H1 (cell line): ENCODE measurements around the gene WFDC11. TPM values are rescaled to one million over a fixed set of nuclear protein-coding genes. Genes with fewer than 3 reads are reported as not detected.

Experiments used
- CTCF ChIA-PET: fragments of 300-600 bp; sonication (Branson Sonifier 250); formaldehyde crosslinking; loops from one replicate; lab custom pipeline; 2021; ENCODE audit not compliant: partially characterized antibody; lab: Charles Lee
- POLR2A ChIA-PET: fragments of 300-600 bp; sonication (Branson Sonifier 250); formaldehyde crosslinking; loops from one replicate; lab custom pipeline; 2021; ENCODE audit warnings: inconsistent platforms; ENCODE audit not compliant: partially characterized antibody; lab: Charles Lee
- DNase-seq, 2 experiments: peaks; one replicate each; pipeline versions ENCODE4 v3.0.0 to v3.0.0-alpha.2; 2010 to 2022; ENCODE audit warnings: low spot score in 2 of 2, low read depth in 1 of 2, mixed read lengths in 1 of 2
- FAIRE-seq: peaks from 2 replicates; lab custom pipeline; 2011; peaks lifted over from hg19 to GRCh38; lab: Jason Lieb, UNC
- H2AFZ ChIP-seq: 2 replicates; pipeline ENCODE4 v1.8.1; 2012; ENCODE audit warnings: low read length, inconsistent platforms
- H2AK5ac ChIP-seq: 2 replicates; pipeline ENCODE4 v1.6.1; 2013; ENCODE audit warnings: low read depth, low read length
- H2BK120ac ChIP-seq: replicated peaks from 2 replicates; pipeline ENCODE3; 2013; ENCODE audit warnings: low read depth, low read length, inconsistent platforms
- H2BK12ac ChIP-seq: 2 replicates; pipeline ENCODE4 v1.6.1; 2013; ENCODE audit warnings: low read depth, low read length
- H2BK15ac ChIP-seq: 2 replicates; pipeline ENCODE4 v1.6.1; 2013; ENCODE audit warnings: low read length
- H2BK20ac ChIP-seq: 2 replicates; pipeline ENCODE4 v1.6.1; 2013; ENCODE audit warnings: low read length
- H2BK5ac ChIP-seq: 2 replicates; pipeline ENCODE4 v1.6.1; 2013; ENCODE audit warnings: low read depth, low read length
- H3K14ac ChIP-seq: 2 replicates; pipeline ENCODE4 v1.6.1; 2013; ENCODE audit warnings: inconsistent platforms; ENCODE audit not compliant: insufficient read length
- H3K18ac ChIP-seq: 2 replicates; pipeline ENCODE4 v1.6.1; 2013; ENCODE audit warnings: low read length; ENCODE audit errors: extremely low read depth
- H3K23ac ChIP-seq: 2 replicates; pipeline ENCODE4 v1.6.1; 2013; ENCODE audit warnings: inconsistent platforms; ENCODE audit not compliant: insufficient read length
- H3K23me2 ChIP-seq: 2 replicates; pipeline ENCODE4 v1.6.1; 2013; ENCODE audit warnings: low read depth, low read length
- H3K27ac ChIP-seq: 2 replicates; pipeline ENCODE4 v1.6.1; 2011; ENCODE audit warnings: low read depth, low read length, inconsistent platforms
- H3K27me3 ChIP-seq, 4 experiments: replicated peaks in 1 of 4; 1 replicate in 1 of 4; 2 replicates in 3 of 4; pipeline versions ENCODE4 v1.6.1 to v1.8.1; 2011 to 2013; ENCODE audit warnings: low read length in 3 of 4, mild to moderate bottlenecking in 3 of 4, inconsistent platforms in 2 of 4, mixed read lengths in 2 of 4, moderate library complexity in 1 of 4; ENCODE audit not compliant: control insufficient read depth in 3 of 4, insufficient read depth in 3 of 4; ENCODE audit errors: extremely low read depth in 1 of 4
- H3K36me3 ChIP-seq, 4 experiments: 2 replicates each; pipeline versions ENCODE4 v1.6.1 to v1.8.1; 2011 to 2013; ENCODE audit warnings: mild to moderate bottlenecking in 4 of 4, low read length in 3 of 4, moderate library complexity in 2 of 4, control low read depth in 1 of 4, inconsistent platforms in 1 of 4; ENCODE audit not compliant: insufficient read depth in 4 of 4, control insufficient read depth in 2 of 4
- H3K4ac ChIP-seq: replicated peaks from 2 replicates; pipeline ENCODE3; 2013; ENCODE audit warnings: low read length, low read depth, mixed read lengths, inconsistent platforms; ENCODE audit not compliant: insufficient read length
- H3K4me1 ChIP-seq, 4 experiments: replicated peaks in 1 of 4; 1 replicate in 1 of 4; 2 replicates in 3 of 4; pipeline versions ENCODE4 v1.6.1 to v1.8.1; 2011 to 2013; ENCODE audit warnings: low read length in 3 of 4, inconsistent platforms in 2 of 4, mixed read lengths in 1 of 4; ENCODE audit not compliant: insufficient read depth in 4 of 4, control insufficient read depth in 3 of 4
- H3K4me2 ChIP-seq, 2 experiments: 2 replicates each; pipeline versions ENCODE4 v1.6.1 to v1.8.1; 2011 to 2013; ENCODE audit warnings: low read depth in 2 of 2, low read length in 2 of 2, control low read depth in 1 of 2, inconsistent platforms in 1 of 2, mild to moderate bottlenecking in 1 of 2; ENCODE audit not compliant: insufficient read depth in 1 of 2
- H3K4me3 ChIP-seq, 4 experiments: fragments of 200-600, 300-600 bp in 1 of 4; sonication (generic), shearing (Covaris generic), sonication (Bioruptor Twin) in 1 of 4; 2 replicates each; pipeline versions ENCODE4 v1.5.1 to v1.8.1; 2011 to 2016; ENCODE audit warnings: low read length in 4 of 4, low read depth in 3 of 4, control low read depth in 2 of 4, inconsistent platforms in 2 of 4, mild to moderate bottlenecking in 2 of 4, mixed read lengths in 1 of 4, moderate library complexity in 1 of 4; ENCODE audit not compliant: insufficient read depth in 2 of 4; ENCODE audit errors: extremely low read depth in 1 of 4
- H3K56ac ChIP-seq: replicated peaks from 2 replicates; pipeline ENCODE3; 2013; ENCODE audit warnings: low read depth, mild to moderate bottlenecking, mixed read lengths, low read length, inconsistent platforms; ENCODE audit not compliant: insufficient read length
- H3K79me1 ChIP-seq: 2 replicates; pipeline ENCODE4 v1.6.1; 2013; ENCODE audit warnings: low read depth, low read length, control low read depth
- H3K79me2 ChIP-seq, 2 experiments: 2 replicates each; pipeline versions ENCODE4 v1.6.1 to v1.8.1; 2012 to 2013; ENCODE audit warnings: low read length in 2 of 2, mild to moderate bottlenecking in 2 of 2, inconsistent platforms in 1 of 2; ENCODE audit not compliant: insufficient read depth in 2 of 2, control insufficient read depth in 1 of 2
- H3K9ac ChIP-seq, 4 experiments: replicated peaks in 1 of 4; 1 replicate in 1 of 4; 2 replicates in 3 of 4; pipeline versions ENCODE4 v1.6.1 to v1.8.1; 2011 to 2013; ENCODE audit warnings: low read depth in 3 of 4, low read length in 3 of 4, control low read depth in 2 of 4, mild to moderate bottlenecking in 2 of 4, moderate library complexity in 2 of 4, inconsistent platforms in 1 of 4; ENCODE audit errors: extremely low read depth in 1 of 4
- H3K9me3 ChIP-seq, 2 experiments: 2 replicates each; pipeline versions ENCODE4 v1.6.1 to v1.8.1; 2012 to 2013; ENCODE audit warnings: mild to moderate bottlenecking in 2 of 2, moderate library complexity in 2 of 2, control low read depth in 1 of 2, inconsistent platforms in 1 of 2, low read depth in 1 of 2, low read length in 1 of 2, mixed read lengths in 1 of 2; ENCODE audit not compliant: insufficient read depth in 2 of 2
- H4K20me1 ChIP-seq, 2 experiments: replicated peaks in 1 of 2; 2 replicates each; pipeline versions ENCODE3 to v1.8.1; 2011 to 2013; ENCODE audit warnings: inconsistent platforms in 2 of 2, low read length in 2 of 2, mild to moderate bottlenecking in 1 of 2; ENCODE audit not compliant: insufficient read depth in 2 of 2, control insufficient read depth in 1 of 2
- H4K5ac ChIP-seq: 2 replicates; pipeline ENCODE4 v1.6.1; 2013; ENCODE audit warnings: low read length, low read depth, mixed read lengths, inconsistent platforms; ENCODE audit not compliant: insufficient read length
- H4K8ac ChIP-seq: 2 replicates; pipeline ENCODE4 v1.8.0; 2013; ENCODE audit warnings: mild to moderate bottlenecking, moderate library complexity, low read length, inconsistent platforms; ENCODE audit not compliant: insufficient read depth; ENCODE audit errors: extremely low read depth
- H4K91ac ChIP-seq: replicated peaks from 2 replicates; pipeline ENCODE3; 2013; ENCODE audit warnings: low read length, mixed read lengths, inconsistent platforms; ENCODE audit not compliant: insufficient read length
- CHD2 ChIP-seq: IDR thresholded peaks from 2 replicates; pipeline ENCODE4 v1.6.1; 2012; ENCODE audit warnings: low read length, improper control_type of control experiment
- CTCF ChIP-seq, 3 experiments: IDR thresholded peaks; 1 replicate in 2 of 3; 2 replicates in 1 of 3; pipeline versions ENCODE4 v1.5.1 to v1.6.1; 2011; ENCODE audit warnings: low read length in 3 of 3, mild to moderate bottlenecking in 3 of 3, inconsistent platforms in 2 of 3, low read depth in 1 of 3, moderate library complexity in 1 of 3; ENCODE audit not compliant: insufficient read depth in 1 of 3; ENCODE audit errors: control extremely low read depth in 1 of 3
- EP300 ChIP-seq, 2 experiments: IDR thresholded peaks; 1 replicate in 1 of 2; 2 replicates in 1 of 2; pipeline ENCODE4 v1.6.1; 2011 to 2012; ENCODE audit warnings: low read depth in 2 of 2, low read length in 2 of 2, mild to moderate bottlenecking in 2 of 2, borderline replicate concordance in 1 of 2, inconsistent platforms in 1 of 2, moderate library complexity in 1 of 2
- EZH2 ChIP-seq: fragments of 200-600 bp; sonication (generic); IDR thresholded peaks from 2 replicates; pipeline ENCODE4 v1.7.1; 2012; ENCODE audit warnings: low read depth, mild to moderate bottlenecking, moderate library complexity, low read length, inconsistent platforms; ENCODE audit not compliant: severe bottlenecking
- KDM1A ChIP-seq: fragments of 200-600, 300-600 bp; sonication (generic); IDR thresholded peaks from 2 replicates; pipeline ENCODE4 v1.7.1; 2016; ENCODE audit warnings: mild to moderate bottlenecking, low read length, borderline replicate concordance
- MAFK ChIP-seq: IDR thresholded peaks from 2 replicates; pipeline ENCODE4 v1.6.1; 2012; ENCODE audit warnings: low read depth, mild to moderate bottlenecking, improper control_type of control experiment, low read length
- NANOG ChIP-seq: IDR thresholded peaks from 2 replicates; pipeline ENCODE4 v1.6.1; 2011; ENCODE audit warnings: low read length, low read depth, mild to moderate bottlenecking, inconsistent platforms; ENCODE audit not compliant: insufficient read depth, poor library complexity, severe bottlenecking
- POLR2AphosphoS5 ChIP-seq: IDR thresholded peaks from 2 replicates; pipeline ENCODE4 v1.6.1; 2011; ENCODE audit warnings: low read depth, low read length
- SIX5 ChIP-seq: IDR thresholded peaks from 2 replicates; pipeline ENCODE4 v1.6.1; 2011; ENCODE audit warnings: mild to moderate bottlenecking, low read depth, low read length
- SP2 ChIP-seq: IDR thresholded peaks from 2 replicates; pipeline ENCODE4 v1.6.1; 2012; ENCODE audit warnings: mild to moderate bottlenecking, low read length, inconsistent platforms
- TAF7 ChIP-seq: optimal IDR thresholded peaks from 2 replicates; pipeline ENCODE3; 2011; ENCODE audit warnings: low read depth, mild to moderate bottlenecking, inconsistent platforms, low read length, moderate library complexity, borderline replicate concordance
- WGBS, 2 experiments: shearing (Covaris generic) in 1 of 2; methylation state at CpG; one replicate each; pipeline versions ENCODE4 v1.1.6 to v1.1.7; 2013 to 2015; ENCODE audit warnings: low lambda C conversion rate in 2 of 2, mixed read lengths in 2 of 2, inconsistent platforms in 1 of 2, low coverage in 1 of 2, missing lambda C conversion rate in 1 of 2; ENCODE audit not compliant: insufficient replicate concordance in 2 of 2, insufficient coverage in 1 of 2, insufficient read length in 1 of 2; ENCODE audit errors: extremely low coverage in 1 of 2, missing lambda C conversion rate in 1 of 2; 5-methylcytosine and 5-hydroxymethylcytosine counted together
- polyA plus RNA-seq, 7 experiments: library from polyadenylated mRNA; depleted of rRNA in 3 of 7; stranded (reverse) in 5 of 7; unstranded in 2 of 7; fragments of >200 nt in 5 of 7; fragments of 200-250 nt in 2 of 7; gene quantifications; 1 replicate in 5 of 7; 2 replicates in 1 of 7; 4 replicates in 1 of 7; pipeline versions ENCODE4 v1.2.1 to v1.2.3, GENCODE V29; 2011 to 2013; ENCODE audit warnings: missing spikeins in 2 of 7, mixed read lengths in 2 of 7
- total RNA-seq: library from RNA; stranded (reverse); fragmentation: NEBNext Ultra II Directional; extraction: Animal tissue kit (Norgen Biotek cat#: 25700); gene quantifications from 2 replicates; pipeline ENCODE4 v1.2.1, GENCODE V29; 2021

WFDC11 gene
- total and polyA plus RNA-seq, 2 of the 8 experiments (the other 6 are each of a cell fraction or from before 2014, with no cell fraction given) = not detected

- Histone ChIP-seq H3K36me3 (no peaks in the 10 kb centered on the region), H2AFZ (no peak within 1 kb of the TSS), H3K4ac (no peak within 1 kb of the TSS), H3K27me3 (0 out of 7 replicates have a peak, but pooled peaks cover 0 to 2% (median 0%) of the 10 kb centered on the region in 4 experiments), H2BK15ac (no peak within 1 kb of the TSS), H3K4me2 (no peak within 1 kb of the TSS), H3K56ac (no peak within 1 kb of the TSS), H4K91ac (no peak within 1 kb of the TSS), H3K27ac (no peak within 1 kb of the TSS), H3K4me1 (peaks cover 0 to 2% (median 0%) of the 10 kb centered on the region in 4 experiments; a peak in 2 of 7 replicates), H2BK5ac (no peak within 1 kb of the TSS), H2AK5ac (no peak within 1 kb of the TSS), H3K23ac (no peak within 1 kb of the TSS), H2BK120ac (no peak within 1 kb of the TSS), H3K14ac (no peak within 1 kb of the TSS), H3K18ac (no peak within 1 kb of the TSS), H3K4me3 (no peak within 1 kb of the TSS), H2BK20ac (no peak within 1 kb of the TSS), H3K23me2 (no peaks in the 10 kb centered on the region; the same call in 1 of the 2 replicates), H4K8ac (no peak within 1 kb of the TSS), H3K79me2 (no peaks in the 10 kb centered on the region), H3K79me1 (no peaks in the 10 kb centered on the region), H4K20me1 (no peaks in the 10 kb centered on the region), H2BK12ac (no peak within 1 kb of the TSS), H4K5ac (no peak within 1 kb of the TSS), H3K9me3 (no peaks in the 10 kb centered on the region), H3K9ac (no peak within 1 kb of the TSS; a peak in 1 of 7 replicates)
- CTCF ChIA-PET = interaction anchor here (1.4 to 5.5 kb wide), 4 partner anchors 13 to 138 kb away, joined by 5 to 71 read pairs (median 19); no protein-coding TSS in a partner anchor
- WGBS, 2 experiments = 86% methylated on average over 4 of the region's 4 CpGs; no CpG with 5 or more reads in 1 of the 2 experiments
- FAIRE-seq (no peak), DNase-seq (no peak)
- POLR2A ChIA-PET = no interaction called here
- TF ChIP-seq EP300 (IDR thresholded peaks at IDR 0.05; ENCODE audit: borderline replicate concordance in 1 of 2, low read depth in 2 of 2, low read length in 2 of 2) (no peak), MAFK (no peak), POLR2AphosphoS5 (no peak), SIX5 (no peak), CHD2 (no peak), CTCF (IDR thresholded peaks at IDR 0.05; ENCODE audit: control extremely low read depth in 1 of 3, insufficient read depth in 1 of 3, low read depth in 1 of 3, low read length in 3 of 3) (no peak), TAF7 (no peak), EZH2 (no peak), KDM1A (no peak), NANOG (no peak), SP2 (no peak)
These were observed 38.9 kb downstream of the WFDC11 start, which contains the start of gene WFDC9 for GRCh38 chr20:45631184-45631583. Gene WFDC9 (minus strand): TSS chr20:45631284. CDS start chr20:45610181, 21,103 bp downstream.
